Thoracic aorta (tissue), 2 donors: Measurements from ENCODE around the gene STX16. TPM values are rescaled to one million over a fixed set of nuclear protein-coding genes. Genes with fewer than 3 reads are reported as not detected.

Experiments used
- ATAC-seq: fragments of 150-250 bp; one replicate; pipeline ENCODE4 v1.8.0; 2017; ENCODE audit warnings: low read depth; ENCODE audit not compliant: insufficient number of reproducible peaks, low FRiP score
- DNase-seq: peaks from one replicate; pipeline ENCODE4 v3.0.0-alpha.2; 2020; ENCODE audit warnings: low spot score
- H3K27ac ChIP-seq, 2 donors: fragments of 200-600 bp; sonication (generic); 1 replicate in 1 of 2; 2 replicates in 1 of 2; pipeline ENCODE4 v1.5.1; 2016; ENCODE audit warnings: mild to moderate bottlenecking in 2 of 2, moderate library complexity in 2 of 2
- H3K27me3 ChIP-seq: fragments of 200-600 bp; sonication (generic); replicated peaks from 2 replicates; pipeline ENCODE4 v1.6.0; 2016; ENCODE audit warnings: mild to moderate bottlenecking; ENCODE audit not compliant: insufficient read depth
- H3K36me3 ChIP-seq: fragments of 200-600 bp; sonication (generic); one replicate; pipeline ENCODE4 v1.5.1; 2016
- H3K4me1 ChIP-seq, 2 donors: fragments of 200-600 bp; sonication (generic); 1 replicate in 1 of 2; 2 replicates in 1 of 2; pipeline versions ENCODE4 v1.5.1 to v1.6.0; 2016; ENCODE audit warnings: low read depth in 2 of 2, mild to moderate bottlenecking in 1 of 2; ENCODE audit not compliant: control insufficient read depth in 1 of 2
- H3K4me3 ChIP-seq: fragments of 200-600 bp; sonication (generic); 2 replicates; pipeline ENCODE4 v1.5.1; 2016; ENCODE audit warnings: mild to moderate bottlenecking
- H3K9me3 ChIP-seq: fragments of 200-600 bp; sonication (generic); 2 replicates; pipeline ENCODE4 v1.5.1; 2016
- CTCF ChIP-seq: fragments of 200-600 bp; sonication (generic); IDR thresholded peaks from one replicate; pipeline ENCODE4 v1.5.1; 2019; ENCODE audit warnings: antibody characterized with exemption
- total RNA-seq, 2 donors: library from RNA; depleted of rRNA; stranded (reverse); fragments of >200 nt; gene quantifications; one replicate each; pipeline versions ENCODE4 v1.1.0 to v1.2.3, GENCODE V29; 2016

The STX16 gene
- total RNA-seq, 2 donors from 2014 or later: 66.3 to 109 TPM

- Histone ChIP-seq H3K27ac (no peak overlapping the region), H3K4me1 (no peaks in the 10 kb centered on the region), H3K36me3 (peaks cover 4% of the 10 kb centered on the region), H3K27me3 (no peaks in the 10 kb centered on the region), H3K4me3 (no peak overlapping the region), H3K9me3 (no peaks in the 10 kb centered on the region)
- ATAC-seq (no peak), DNase-seq (no peak)
- no peak for TF ChIP-seq CTCF
These were observed 62.8 kb downstream of the STX16 start for GRCh38 chr20:58713801-58714339.

- Histone ChIP-seq H3K9me3 (no peaks in the 10 kb centered on the region), H3K4me1 (no peaks in the 10 kb centered on the region), H3K4me3 (no peak overlapping the region), H3K27me3 (no peaks in the 10 kb centered on the region), H3K36me3 (peaks cover 4% of the 10 kb centered on the region), H3K27ac (no peak overlapping the region)
- TF ChIP-seq CTCF: no peak
- ATAC-seq (no peak), DNase-seq (no peak)
These were observed 63.3 kb downstream of the STX16 start for GRCh38 chr20:58714340-58714922.

GRCh38 chr20:58714923-58715351 lies 63.9 kb downstream of the STX16 start:
- Histone ChIP-seq H3K4me1 (no peaks in the 10 kb centered on the region), H3K27me3 (no peaks in the 10 kb centered on the region), H3K36me3 (peaks cover 4% of the 10 kb centered on the region), H3K27ac (no peak overlapping the region), H3K9me3 (no peaks in the 10 kb centered on the region), H3K4me3 (no peak overlapping the region)
- no peak for ATAC-seq
- no peak for DNase-seq
- no peak for TF ChIP-seq CTCF

- ATAC-seq (no peak), DNase-seq (no peak)
- no peak overlapping the region for H3K27ac ChIP-seq
- H3K4me1 ChIP-seq: no peaks in the 10 kb centered on the region
- TF ChIP-seq CTCF: no peak
- no peak overlapping the region for H3K4me3 ChIP-seq
- H3K9me3 ChIP-seq: no peaks in the 10 kb centered on the region
- no peaks in the 10 kb centered on the region for H3K27me3 ChIP-seq
- peaks cover 4% of the 10 kb centered on the region for H3K36me3 ChIP-seq
These were observed 64.3 kb downstream of the STX16 start for GRCh38 chr20:58715391-58715800.

- no peak for TF ChIP-seq CTCF
- H3K36me3 ChIP-seq: peaks cover 4% of the 10 kb centered on the region
- no peaks in the 10 kb centered on the region for H3K9me3 ChIP-seq
- H3K4me1 ChIP-seq: no peaks in the 10 kb centered on the region
- DNase-seq (no peak), ATAC-seq (no peak)
- no peak overlapping the region for H3K27ac ChIP-seq
- H3K27me3 ChIP-seq: no peaks in the 10 kb centered on the region
- H3K4me3 ChIP-seq: no peak overlapping the region
These were observed 64.9 kb downstream of the STX16 start for GRCh38 chr20:58715801-58716475.
